OCI-LY1 (cell line): ENCODE measurements around the gene ACVR1C.

ENCODE experiments used
- CTCF ChIP-seq: fragments of 200-600 bp; sonication (generic), shearing (Covaris generic); IDR thresholded peaks from 2 replicates; pipeline ENCODE4 v1.5.1; 2017; ENCODE audit warnings: mild to moderate bottlenecking, antibody characterized with exemption, low read length, moderate library complexity, mixed read lengths
- EZH2 ChIP-seq: fragments of 200-600 bp; sonication (generic), shearing (Covaris generic); IDR thresholded peaks from 2 replicates; pipeline ENCODE4 v1.8.0; 2017; ENCODE audit warnings: borderline replicate concordance, mixed run types, mild to moderate bottlenecking, antibody characterized with exemption, low read length, moderate library complexity, mixed read lengths

- TF ChIP-seq CTCF (no peak), EZH2 (no peak)
These were observed 16.9 kb downstream of the ACVR1C start for GRCh38 chr2:157611726-157612125.
